ENCODE measurements around the gene APOBEC3A.
A peak's percentile ranks its signal among the peaks of the same experiment; 100 is the strongest.

The APOBEC3A gene

DNA sequence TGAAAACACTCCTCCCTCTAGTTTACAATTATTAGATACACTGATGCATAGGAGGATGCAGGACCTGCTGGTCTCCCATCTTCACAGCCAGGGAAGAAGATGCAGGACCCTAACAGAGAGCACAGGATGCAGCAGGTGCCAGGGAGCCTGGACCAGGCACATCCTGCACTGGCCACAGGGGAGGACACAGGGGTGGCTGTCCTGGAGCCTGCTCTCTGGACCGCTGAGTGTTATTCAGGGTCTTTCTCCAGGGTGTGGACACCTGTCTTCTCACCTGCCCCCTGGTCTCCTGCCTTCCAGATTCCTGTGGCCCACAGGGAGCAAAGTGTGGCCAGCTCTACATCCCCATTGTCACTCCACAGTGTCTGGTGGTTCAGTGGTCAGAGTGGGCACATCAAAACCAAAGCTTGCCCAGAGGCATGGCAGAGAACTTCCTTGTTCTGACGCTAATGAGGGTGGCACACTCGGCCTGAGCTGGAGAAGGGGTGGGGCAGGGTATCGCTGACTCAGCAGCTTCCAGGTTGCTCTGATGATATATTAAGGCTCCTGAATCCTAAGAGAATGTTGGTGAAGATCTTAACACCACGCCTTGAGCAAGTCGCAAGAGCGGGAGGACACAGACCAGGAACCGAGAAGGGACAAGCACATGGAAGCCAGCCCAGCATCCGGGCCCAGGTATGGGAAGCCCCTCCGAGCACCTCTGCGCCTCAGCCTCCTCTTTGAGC, at the start of gene APOBEC3A:
Gene APOBEC3A (plus strand): TSS at position 564 of the 725 bp plus-strand sequence. CDS start 83 bp downstream, at position 647.
- DNase-seq (ENCODE audit: low spot score): no peak

DNA sequence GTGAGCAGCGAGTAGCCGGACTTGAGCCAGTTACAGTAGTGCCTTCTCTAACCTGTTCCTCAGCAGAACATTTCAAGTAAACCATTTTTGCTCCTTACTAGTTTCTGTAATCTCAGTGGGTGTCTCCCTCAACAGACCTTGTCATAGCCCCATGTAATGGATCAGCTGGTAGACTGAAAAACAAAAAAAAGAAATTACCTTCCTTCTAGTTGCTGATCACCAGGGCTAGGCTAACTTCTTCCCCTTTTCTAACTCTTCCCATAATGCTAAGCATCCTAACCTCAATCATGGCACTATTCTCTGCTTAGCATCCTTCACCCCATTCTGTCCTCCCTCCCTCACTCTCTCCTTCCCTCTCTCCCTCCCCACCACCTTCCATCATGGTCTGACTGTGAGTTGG, 49.6 kb upstream of the APOBEC3A start:
- no peak for DNase-seq (ENCODE audit: low spot score)

DNA sequence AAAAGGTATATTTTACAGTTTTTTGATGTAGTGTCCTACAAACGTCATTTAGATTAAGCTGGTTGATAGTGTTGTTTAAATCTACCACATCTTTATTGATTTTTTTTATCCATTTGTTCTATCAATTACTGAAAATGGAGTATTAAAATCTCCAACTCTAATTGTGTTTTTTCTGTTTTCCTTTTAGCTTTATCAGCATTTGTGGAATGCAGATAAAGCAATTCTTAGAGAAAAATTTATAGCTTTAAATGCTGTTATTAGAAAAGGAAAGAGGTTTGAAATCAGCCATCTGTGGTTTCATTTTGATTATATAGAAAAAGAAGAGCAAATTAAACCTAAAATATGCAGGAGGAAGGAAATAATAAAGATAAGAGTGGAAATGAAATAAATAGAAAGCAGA, 46.0 kb upstream of the APOBEC3A start:
- no peak for DNase-seq (ENCODE audit: low spot score)

DNA sequence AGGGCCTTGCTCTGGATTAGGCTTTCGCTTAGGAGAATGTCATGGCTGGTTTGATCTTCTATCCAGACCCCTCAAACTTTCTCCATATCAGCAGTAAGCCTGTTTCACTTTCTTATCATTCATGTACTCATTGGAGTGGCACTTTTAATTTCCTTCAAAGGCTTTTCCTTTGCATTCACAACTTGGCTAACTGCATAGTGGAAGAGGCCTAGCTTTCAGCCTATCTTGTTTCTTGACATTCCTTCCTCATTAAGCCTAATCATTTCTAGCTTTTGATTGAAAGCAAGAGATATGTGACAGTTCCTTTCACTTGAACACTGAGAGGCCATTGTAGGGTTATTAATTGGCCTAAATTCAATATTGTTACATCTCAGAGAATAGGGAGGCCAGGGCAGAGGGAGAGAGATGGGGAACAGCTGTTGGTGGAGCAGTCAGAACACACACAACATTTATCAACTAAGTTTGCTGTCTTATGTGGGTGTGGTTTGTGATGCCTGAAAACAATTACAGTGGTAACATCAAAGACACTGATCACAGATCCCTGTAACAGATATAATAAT, 37.7 kb upstream of the APOBEC3A start:
- DNase-seq (ENCODE audit: low spot score): no peak

DNA sequence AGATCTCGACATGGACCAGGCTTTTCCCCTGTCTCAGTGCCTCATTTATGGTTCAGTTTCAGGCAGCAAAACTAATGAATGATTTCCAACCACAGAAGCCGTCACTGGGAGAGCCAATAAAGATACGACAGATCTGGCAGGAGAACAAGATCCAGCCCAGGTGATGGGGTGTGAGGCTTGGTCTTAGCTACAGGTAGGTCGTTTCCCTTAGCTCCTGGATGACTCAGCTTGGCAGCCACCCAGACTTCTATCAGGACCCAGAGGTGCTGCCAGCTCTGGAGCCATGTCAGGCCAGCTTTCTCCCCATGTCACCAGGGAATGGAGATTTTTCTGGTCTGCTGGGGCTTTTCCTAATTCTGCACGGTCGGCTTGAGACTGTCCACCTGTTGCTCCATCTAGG, 36.3 kb upstream of the APOBEC3A start:
- DNase-seq (ENCODE audit: low spot score): no peak

DNA sequence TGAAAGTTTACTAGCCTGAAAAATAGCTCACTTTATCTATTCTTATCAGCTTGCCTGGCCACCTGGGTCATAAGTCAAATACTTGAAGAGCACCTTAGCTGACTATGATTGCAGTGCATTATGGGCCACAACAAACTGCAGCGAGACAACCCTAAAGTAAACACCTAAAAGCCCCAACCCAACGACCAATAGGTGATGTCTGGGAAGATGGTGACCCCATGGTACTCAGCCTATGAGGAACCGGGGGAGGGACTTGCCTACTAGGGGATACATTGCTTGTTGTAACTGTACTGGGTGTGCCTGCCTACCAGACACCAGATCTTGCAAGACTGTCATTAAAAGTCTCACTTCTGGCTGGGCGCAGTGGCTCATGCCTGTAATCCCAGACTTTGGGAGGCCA, 35.6 kb upstream of the APOBEC3A start:
- DNase-seq (ENCODE audit: low spot score): no peak

DNA sequence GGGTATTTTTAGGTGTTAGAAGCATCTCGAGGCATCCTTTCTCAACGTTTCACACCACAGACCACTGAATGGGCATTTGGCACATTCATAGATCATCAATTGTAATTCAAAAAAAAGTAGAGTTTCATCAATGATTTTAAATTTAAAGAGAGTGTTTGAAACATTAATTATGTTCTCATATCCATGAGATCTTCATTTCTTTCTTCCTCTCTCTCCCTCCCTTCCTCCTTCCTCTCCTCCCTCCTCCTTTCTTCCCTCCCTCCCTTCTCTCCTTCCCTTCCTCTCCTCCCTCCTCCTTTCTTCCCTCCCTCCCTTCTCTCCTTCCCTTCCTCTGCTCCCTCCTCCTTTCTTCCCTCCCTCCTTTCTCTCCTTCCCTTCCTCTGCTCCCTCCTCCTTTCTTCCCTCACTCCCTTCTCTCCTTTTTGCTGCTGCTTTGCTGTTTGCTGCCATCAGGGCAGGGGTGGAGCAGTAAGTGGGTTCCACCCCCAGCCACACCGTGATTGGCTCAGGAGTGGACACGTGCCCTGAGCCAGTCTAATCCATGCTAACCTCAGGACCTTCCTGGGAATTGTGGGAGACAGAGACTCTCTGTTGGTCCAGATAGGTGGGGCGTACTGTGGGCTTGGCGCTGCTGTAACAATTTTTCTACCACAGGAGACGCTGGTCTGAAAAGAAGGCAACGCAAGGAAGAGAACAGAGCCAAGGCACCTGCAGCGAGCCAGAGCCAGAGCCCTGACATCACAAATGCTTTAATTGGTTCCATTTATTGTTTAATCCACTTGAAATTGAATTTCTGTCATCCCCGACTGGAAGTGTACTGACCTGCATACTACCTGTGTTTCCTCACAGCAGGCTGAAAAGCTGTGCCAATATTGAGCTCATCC, 33.7 kb upstream of the APOBEC3A start:
- DNase-seq (ENCODE audit: low spot score): no peak

DNA sequence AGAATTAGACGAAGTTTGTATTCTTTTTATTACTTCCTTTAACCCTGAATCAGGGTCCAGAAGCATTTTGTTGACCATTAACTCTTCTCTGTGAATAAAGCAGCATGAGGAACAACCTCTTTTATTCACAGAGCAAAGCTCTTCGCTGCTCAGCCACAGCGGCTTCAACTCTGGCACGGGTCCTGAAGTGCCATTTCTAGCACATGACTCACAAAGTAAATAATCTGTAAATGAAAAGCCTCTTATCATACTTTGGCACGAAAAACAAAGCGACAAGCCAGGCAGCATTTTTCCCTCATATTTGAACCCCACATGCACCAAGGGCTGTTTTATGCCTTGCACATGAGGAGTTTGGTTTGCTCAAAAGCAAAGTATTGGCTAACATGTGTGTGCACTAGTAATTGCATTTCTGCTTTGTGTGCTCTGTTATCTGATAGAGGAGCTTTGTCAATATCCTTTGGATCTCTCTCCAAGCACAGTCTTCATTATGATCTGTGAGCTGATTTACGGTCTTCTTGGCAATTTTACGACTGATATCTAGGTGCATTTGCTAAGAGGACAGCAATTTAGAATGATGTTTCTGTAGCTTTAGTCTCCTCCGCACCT, 33.0 kb upstream of the APOBEC3A start:
- no peak for DNase-seq (ENCODE audit: low spot score)

DNA sequence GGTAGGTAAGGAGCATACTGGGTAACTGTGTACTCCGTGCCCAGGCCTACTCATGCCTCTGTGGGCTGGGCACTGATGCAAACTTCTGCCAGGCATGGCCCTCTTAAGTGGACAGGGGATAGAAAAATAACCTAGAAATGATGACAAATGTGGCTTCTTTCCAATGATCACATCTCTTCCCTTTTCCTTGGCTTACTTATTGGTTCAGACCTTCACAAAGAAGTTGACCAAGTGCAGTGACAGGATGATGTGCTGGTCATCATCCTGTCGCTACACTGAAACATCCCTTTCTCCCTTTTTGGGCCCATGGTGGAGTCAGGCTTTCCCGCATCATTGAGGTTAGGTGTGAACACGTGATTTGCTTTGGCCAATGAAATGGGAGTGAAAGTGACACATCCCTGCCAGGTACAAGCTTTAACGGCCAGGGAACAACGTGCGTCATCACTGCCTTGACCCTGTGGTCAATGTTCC, 31.8 kb upstream of the APOBEC3A start:
- no peak for DNase-seq (ENCODE audit: low spot score)

DNA sequence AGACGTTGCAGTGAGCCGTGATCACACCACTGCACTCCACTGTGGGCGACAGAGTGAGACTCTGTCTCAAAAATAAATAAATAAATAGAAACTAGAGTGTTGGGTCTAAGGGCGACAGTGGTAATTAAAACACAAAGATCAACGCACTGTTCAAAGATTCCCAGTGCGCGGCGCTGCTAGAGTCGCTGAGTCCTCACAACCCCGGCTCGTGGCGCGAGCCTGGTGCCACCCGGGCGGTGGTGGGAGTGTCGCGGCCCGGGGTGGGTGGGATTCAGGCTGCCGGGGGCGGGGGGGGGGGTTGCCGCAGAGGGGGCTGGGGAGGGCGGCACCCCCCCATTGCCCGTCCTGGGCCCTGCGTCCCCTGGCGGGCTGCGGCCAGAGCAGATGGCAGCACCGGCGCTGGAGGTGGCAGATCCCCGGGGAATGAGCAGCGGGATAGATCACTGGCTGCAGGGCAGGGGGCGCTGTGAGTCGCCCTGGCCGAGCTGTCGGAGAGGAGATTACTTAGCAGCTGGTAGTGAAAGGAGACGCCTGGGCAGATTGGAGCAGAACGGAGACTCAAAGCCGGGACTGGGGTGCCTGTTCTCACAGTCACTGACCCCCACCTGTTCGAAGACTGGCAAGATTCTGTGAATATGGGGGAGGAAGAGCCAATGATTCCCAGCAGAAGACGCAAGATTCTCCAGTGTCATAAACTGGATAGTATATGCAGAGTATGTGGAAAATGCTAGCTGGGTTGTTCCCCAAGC, 30.2 kb upstream of the APOBEC3A start:
- DNase-seq (ENCODE audit: low spot score): peak; percentile 37

DNA sequence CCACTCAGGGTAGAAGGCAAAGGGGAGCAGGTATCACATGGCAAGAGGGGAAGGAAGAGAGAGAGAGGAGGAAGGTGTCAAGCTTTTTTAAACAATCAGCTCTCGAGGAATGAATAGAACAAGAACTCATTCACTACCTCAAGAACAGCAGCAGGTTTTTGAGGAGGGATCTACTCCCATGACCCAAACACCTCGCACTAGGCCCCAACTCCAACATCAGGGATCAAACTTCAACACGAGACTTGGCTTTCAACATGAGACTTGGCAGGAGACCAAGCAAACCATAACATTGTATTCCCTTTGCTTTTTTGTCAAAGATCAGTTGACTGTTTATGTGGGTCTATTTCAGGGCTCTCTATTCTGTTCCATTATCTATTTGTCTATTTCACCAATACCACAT, 26.9 kb upstream of the APOBEC3A start:
- DNase-seq (ENCODE audit: low spot score): no peak

DNA sequence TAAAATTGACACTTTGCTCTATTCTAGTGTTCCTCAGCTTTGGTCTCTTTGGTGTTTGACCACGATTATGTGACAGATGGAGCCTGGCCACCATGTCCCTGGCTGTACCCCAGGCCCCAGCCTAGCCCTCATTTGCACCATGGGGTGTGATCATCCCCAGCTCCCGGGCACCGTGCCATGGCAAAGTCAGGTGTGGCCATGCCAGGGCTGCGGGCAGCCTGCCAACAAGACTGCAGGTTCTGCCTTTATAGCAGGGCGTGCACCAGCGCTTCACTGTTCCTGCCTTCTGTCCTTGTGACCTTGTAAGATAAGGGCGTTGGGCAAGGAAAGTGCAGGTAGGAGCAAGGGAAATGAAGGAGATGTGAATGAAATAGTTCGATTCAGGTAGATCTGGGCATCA, 22.4 kb upstream of the APOBEC3A start:
- DNase-seq (ENCODE audit: low spot score): no peak

DNA sequence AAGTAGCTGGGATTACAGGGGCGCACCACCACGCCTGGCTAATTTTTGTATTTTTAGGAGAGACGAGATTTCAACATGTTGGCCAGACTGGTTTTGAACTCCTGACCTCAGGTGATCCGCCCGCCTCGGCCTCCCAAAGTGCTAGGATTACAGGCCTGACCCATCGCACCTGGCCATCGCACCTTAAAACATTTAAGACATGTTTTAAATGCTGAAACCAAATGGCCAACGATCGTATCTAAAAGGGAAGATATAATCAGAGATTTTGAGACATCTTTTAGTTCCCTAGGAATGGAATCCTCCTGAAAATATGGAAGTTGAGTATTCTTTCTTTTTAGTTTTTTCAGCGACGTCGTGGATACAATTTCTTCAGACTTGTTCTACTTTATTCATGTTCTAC, 21.8 kb upstream of the APOBEC3A start:
- no peak for DNase-seq (ENCODE audit: low spot score)

DNA sequence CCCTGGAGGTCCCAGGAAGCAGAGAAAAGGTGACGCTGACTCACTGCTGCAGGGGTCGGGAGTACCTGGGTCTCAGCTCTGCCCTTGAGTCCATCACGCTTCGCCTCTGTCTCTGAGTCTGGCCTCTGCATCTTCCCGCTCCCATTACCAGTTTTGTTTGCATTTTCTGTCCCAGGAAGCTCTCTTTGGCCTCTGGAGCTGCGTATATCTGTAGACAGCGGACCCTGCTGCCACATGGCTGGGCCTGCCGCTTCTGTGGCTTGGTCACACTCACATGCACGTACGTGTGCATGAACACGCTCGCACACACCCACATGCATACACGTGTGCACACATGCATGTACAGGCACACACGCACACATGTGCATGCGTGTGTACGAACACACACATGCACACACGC, 20.8 kb upstream of the APOBEC3A start:
- no peak for DNase-seq (ENCODE audit: low spot score)

DNA sequence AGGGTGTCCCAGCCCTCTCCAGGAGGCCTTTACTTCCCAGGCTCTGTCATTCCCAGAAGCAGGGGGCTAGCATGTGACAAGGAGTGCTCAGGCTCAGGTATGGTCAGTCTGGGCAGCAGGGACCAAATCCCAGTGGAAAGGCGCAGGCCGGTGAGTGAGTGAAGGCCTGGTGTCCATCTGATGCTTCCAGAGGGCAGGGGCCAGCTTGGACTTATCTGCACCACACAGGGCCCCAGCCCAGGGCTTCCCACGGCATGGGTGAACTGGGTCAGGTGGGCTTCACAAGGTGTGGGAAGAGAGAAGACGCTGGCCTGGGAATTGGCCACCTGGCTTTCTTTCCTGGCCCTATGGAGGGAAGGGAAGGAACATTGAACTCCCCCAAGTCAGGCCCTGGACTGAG, 20.4 kb upstream of the APOBEC3A start:
- DNase-seq (ENCODE audit: low spot score): no peak

DNA sequence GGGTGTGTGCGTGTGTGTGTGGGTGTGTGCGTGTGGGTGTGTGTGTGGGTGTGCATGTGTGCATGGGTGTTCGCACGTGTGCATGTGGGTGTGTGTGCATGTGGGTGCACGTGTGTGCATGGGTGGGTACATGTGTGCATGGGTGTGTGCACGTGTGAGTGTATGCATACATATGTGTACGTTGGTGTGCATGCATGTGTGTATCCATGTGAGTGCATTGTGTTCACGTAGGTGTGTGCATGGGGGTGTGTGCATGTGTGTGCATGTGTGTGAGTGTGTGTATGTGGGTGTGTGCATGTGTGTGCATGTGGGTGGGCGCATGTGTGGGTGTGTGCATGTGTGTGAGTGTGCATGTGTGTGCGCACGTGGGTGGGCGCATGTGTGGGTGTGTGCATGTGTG, 19.9 kb upstream of the APOBEC3A start:
- DNase-seq (ENCODE audit: low spot score): no peak

DNA sequence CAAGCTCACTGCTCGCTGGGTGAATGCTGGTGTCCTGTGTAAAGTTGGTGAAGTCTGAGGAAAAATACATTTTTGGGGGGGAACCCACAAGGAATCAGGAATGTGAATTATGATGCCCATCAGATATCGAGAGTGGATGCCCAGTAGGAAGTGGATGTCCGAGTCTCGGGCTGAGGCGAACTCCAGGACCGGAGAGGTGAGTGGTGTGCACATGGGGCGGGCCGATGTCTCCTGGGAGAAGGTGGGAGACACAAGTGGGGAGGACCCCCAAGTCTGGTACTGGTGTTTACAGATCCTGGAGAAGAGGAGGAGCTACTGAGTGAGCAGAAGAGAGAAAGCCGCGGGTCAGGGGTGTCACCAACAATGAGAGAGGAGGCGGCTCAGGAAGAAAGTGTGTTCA, 19.2 kb upstream of the APOBEC3A start:
- DNase-seq (ENCODE audit: low spot score): no peak

DNA sequence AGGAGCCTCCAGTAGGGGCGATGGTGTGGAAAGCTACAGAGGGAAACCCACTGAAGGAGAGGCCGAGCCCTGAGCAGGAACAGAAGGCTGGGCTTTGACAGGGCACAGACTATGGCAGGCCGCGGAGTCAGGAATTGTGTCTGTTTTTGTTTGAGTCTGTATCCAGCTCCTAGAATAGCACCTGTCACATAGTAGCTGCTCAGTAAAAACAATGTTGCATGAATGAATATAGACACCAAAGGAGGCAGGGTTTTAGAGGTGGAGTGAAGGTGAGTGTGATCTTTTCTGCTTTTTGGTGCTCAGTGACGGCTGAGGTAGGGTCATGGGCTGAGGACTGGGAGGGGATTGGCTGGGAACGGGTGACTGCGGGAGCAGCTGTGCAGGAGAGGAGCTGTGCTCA, 18.5 kb upstream of the APOBEC3A start:
- no peak for DNase-seq (ENCODE audit: low spot score)

DNA sequence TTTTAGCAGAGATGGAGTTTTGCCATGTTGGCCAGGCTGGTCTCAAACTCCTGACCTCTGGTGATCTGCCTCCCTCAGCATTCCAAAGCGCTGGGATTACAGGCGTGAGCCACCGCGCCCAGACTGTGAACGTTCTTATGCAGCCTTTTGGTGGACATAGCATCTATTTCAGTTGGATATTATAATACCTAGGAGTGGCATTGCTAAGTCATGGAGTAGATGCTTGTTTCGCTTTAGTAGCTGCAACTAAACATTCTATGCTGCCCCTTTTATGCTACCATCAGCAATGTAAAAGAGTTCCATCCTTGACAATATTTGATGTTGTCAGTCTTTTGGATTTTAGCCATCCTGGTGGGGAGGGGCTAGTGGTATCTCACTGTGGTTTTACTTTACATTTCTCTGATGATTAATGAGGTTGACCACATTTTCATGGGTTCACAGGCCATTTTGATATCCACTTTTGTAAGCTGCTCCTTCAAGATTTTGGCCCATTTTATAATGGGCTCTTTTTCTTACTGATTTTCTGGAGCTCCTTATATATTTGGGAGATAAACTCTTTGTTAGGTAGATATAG, 16.5 kb upstream of the APOBEC3A start:
- no peak for DNase-seq (ENCODE audit: low spot score)

DNA sequence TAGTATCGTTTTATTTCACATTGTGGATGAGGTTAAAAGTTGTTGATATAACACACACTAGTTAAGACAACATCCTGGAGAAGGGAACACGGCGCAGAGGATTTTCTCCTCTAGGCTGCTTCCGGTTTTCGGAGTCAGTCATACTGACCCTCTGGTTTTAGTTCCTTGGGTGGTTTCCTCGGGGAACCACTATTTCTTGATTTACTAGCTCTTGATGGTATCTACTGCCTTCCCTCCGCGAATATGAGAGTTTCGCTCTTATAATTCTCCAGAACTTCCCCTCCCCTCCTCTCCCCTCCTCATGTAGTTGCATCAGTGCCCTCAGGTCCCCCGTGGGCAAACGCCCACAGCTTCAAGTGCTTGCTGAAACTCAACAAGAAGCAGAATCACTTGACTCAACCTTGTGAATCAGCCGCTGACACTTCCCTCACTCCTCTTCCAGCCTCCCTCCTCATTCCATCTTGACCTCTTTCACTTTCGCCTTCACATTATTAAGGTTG, 15.9 kb upstream of the APOBEC3A start:
- DNase-seq (ENCODE audit: low spot score): no peak

DNA sequence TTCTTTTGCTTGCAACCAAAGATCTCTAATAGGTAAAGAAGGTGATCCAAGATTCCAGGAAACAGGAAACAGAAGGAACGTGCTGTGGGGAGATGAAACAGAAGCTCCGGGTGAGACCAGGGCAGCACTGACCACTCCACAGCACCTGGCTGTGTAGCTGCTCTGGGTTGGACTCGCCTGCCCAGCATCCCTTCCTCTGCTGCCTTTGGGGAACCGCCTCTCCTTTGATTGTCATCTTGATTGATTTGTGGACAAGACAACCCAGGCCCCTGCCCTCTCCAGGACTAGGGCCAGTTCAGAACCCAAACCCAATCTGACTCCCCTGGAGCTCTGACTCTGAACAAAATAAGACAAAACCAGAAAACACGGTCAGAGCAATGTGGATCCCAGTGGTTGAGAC, 14.7 kb upstream of the APOBEC3A start:
- no peak for DNase-seq (ENCODE audit: low spot score)
